Activated CD8-positive, alpha-beta memory T cell treated with anti-CD3 and anti-CD28 coated beads, Interleukin-2, amount 50 U/mL, for 1 hour (primary cell): Measurements from ENCODE around the gene TNIK.
"Not testable (repeated sequence)": the region's sequence is repeated elsewhere in the genome, so short reads cannot be mapped to it uniquely, and the experiment has no call there.

Source experiments
- DNase-seq: peaks from one replicate; pipeline ENCODE4 v3.0.0-alpha.2; 2020; ENCODE audit errors: extremely low read depth

The TNIK gene

GRCh38 chr3:171255236-171255806 is 204.9 kb downstream of the TNIK start:
- no peak for DNase-seq

GRCh38 chr3:171254315-171254714 is 205.9 kb downstream of the TNIK start:
- no peak for DNase-seq

GRCh38 chr3:171251835-171252234 is 208.4 kb downstream of the TNIK start:
- DNase-seq = no peak

GRCh38 chr3:171250444-171250843 is 209.8 kb downstream of the TNIK start:
- no peak for DNase-seq

- no peak for DNase-seq
Observed at GRCh38 chr3:171249245-171249644, 211.0 kb downstream of the TNIK start.

- no peak for DNase-seq
Observed at GRCh38 chr3:171248426-171249111, 211.6 kb downstream of the TNIK start.

- no peak for DNase-seq
Observed at GRCh38 chr3:171245796-171246765, 214.1 kb downstream of the TNIK start.

GRCh38 chr3:171242951-171243350 is 217.3 kb downstream of the TNIK start:
- no peak for DNase-seq

GRCh38 chr3:171242170-171242569 is 218.0 kb downstream of the TNIK start:
- no peak for DNase-seq

GRCh38 chr3:171241655-171242054 is 218.6 kb downstream of the TNIK start:
- not testable (repeated sequence) for DNase-seq

- DNase-seq = no peak
Observed at GRCh38 chr3:171240504-171240835, 219.7 kb downstream of the TNIK start.

GRCh38 chr3:171239757-171240503 is 220.3 kb downstream of the TNIK start:
- DNase-seq = no peak

GRCh38 chr3:171237009-171237385 is 223.2 kb downstream of the TNIK start:
- DNase-seq = no peak

GRCh38 chr3:171236265-171237008 is 223.8 kb downstream of the TNIK start:
- no peak for DNase-seq

- no peak for DNase-seq
Observed at GRCh38 chr3:171234298-171235010, 225.8 kb downstream of the TNIK start.

- DNase-seq = no peak
Observed at GRCh38 chr3:171231361-171231760, 228.8 kb downstream of the TNIK start.

GRCh38 chr3:171230865-171231264 is 229.3 kb downstream of the TNIK start:
- no peak for DNase-seq

- no peak for DNase-seq
Observed at GRCh38 chr3:171229173-171229572, 231.0 kb downstream of the TNIK start.

- DNase-seq = no peak
Observed at GRCh38 chr3:171228240-171228639, 232.0 kb downstream of the TNIK start.

GRCh38 chr3:171227828-171228227 is 232.4 kb downstream of the TNIK start:
- no peak for DNase-seq

GRCh38 chr3:171227359-171227758 is 232.8 kb downstream of the TNIK start:
- DNase-seq = no peak
